AG09319 (cell line): ENCODE results near the gene RHOXF2.
"Not testable (repeated sequence)": the region's sequence is repeated elsewhere in the genome, so short reads cannot be mapped to it uniquely, and the experiment has no call there.

ENCODE experiments used
- DNase-seq: peaks from one replicate; pipeline ENCODE4 v3.0.0-alpha.2; 2010; ENCODE audit warnings: low read depth; ENCODE audit errors: extremely low read depth
- TF ChIP-seq, protein P1 (sequence below): IDR thresholded peaks from 2 replicates; pipeline ENCODE4 v1.5.1; 2011; ENCODE audit warnings: low read depth, mild to moderate bottlenecking, inconsistent platforms, low read length, moderate library complexity

The RHOXF2 gene

GRCh38 chrX:120196626-120197283, 38.3 kb downstream of the RHOXF2 start:
- not testable (repeated sequence) for DNase-seq

DNA sequence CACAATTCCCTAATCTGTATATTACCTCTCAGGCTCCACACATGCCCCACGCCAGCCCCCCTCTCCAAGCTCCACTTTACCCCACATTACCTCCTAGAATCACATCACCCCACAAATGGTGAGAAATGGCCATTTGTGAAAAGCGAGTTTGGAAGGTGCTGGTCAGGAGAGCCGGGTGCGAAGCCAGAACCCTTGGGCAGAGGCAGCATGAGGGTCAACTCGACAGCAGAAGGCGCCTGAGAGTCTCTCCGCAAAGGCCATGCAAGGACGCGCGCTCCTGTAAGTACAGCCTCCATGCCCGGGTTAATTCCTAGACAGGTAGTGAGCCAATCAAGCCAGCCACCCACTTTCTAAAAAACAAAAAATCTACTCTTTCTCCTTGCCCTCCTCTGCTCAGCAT, 42.4 kb downstream of the RHOXF2 start:
- TF ChIP-seq, protein P1, sequence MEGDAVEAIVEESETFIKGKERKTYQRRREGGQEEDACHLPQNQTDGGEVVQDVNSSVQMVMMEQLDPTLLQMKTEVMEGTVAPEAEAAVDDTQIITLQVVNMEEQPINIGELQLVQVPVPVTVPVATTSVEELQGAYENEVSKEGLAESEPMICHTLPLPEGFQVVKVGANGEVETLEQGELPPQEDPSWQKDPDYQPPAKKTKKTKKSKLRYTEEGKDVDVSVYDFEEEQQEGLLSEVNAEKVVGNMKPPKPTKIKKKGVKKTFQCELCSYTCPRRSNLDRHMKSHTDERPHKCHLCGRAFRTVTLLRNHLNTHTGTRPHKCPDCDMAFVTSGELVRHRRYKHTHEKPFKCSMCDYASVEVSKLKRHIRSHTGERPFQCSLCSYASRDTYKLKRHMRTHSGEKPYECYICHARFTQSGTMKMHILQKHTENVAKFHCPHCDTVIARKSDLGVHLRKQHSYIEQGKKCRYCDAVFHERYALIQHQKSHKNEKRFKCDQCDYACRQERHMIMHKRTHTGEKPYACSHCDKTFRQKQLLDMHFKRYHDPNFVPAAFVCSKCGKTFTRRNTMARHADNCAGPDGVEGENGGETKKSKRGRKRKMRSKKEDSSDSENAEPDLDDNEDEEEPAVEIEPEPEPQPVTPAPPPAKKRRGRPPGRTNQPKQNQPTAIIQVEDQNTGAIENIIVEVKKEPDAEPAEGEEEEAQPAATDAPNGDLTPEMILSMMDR: no peak
- no peak for DNase-seq

DNA sequence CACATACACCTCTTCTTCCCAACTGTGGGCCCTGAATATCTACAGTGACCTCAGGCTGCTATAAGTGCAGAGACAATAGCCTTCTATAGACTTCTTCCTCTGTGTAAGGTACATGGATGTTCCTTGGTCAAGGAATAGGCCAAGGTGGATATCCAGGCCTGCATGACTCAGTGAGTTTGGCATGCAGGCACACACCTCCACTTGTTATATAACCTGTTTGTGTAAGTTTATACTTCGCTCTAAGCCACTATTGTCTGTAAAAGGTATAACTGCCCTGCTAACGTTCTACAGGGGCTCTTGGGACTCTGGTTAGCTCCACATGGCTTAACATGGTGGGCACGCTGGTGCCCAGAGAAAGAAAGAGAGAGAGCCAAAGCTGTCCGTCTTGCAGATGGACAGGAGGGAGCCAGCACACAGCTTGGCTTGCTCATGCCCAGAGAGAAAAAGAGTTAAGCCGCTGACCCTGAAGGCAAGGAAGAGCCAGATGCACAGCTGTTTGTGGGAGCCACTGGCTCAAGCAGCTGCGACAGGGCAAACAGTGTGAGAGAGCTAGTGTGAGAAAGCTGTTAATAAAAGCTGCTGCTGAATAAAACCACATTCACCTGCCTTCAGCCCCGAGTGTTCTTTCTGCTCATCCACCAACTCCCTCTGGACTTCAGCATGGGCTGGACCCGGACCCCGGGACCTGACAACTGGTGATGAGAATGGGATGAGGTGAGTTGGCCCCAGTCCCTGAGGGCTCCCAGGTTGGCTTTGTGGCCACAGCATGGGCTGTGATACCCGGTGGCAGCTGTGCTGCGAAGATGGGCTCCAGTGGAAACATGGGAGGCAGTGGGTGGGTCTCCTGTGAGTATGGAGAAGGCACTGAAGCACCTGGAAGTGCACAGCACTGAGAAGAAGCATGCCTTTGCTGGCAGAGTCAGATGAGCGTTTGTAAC, 47.7 kb downstream of the RHOXF2 start:
- TF ChIP-seq, protein P1: no peak
- DNase-seq: no peak

- TF ChIP-seq, protein P1: no peak
- no peak for DNase-seq
These were observed 48.7 kb downstream of the RHOXF2 start for GRCh38 chrX:120207009-120207605.

DNA sequence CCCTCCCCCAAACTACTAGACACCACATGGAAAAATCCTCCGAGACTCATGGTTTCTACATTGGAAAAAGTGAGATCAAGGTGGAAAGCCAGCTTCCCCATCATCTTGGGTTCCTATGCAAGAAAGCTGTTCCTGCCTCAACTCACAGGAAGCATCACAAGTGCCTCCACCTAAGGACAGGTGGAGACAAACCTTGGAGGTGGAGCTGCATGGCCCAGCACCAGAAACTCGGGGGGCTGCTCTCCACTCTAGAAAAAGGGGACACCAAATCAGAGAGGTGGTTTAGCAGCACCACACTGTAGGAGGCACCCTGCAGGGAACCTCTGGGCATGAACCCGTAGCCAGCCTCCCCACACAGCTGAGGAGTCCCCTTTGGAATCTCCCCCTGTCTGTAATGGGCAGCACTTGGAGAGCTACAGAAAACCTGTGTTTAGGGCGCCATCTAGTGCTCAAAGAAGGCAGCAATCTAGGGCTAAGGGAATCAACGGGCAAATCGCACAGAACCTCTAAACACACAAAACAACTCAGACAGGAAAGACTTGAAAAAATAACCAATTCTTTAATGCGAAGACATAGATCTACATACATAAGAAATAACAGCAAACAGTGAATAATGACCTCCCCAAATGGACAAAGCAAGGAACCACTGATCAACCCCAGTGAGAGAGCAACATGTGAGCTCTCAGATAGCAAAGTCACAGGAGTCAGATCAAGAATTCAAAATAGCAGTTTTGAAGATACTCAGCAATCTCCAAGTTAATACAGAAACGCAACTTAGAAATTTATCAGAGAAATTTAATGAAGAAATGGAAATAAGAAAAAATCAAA, 55.2 kb downstream of the RHOXF2 start:
- TF ChIP-seq, protein P1: peak; percentile 94
- DNase-seq: peak; percentile 19
